SK-N-SH (cell line): ENCODE data around the gene TBC1D5. TPM values are rescaled to one million over a fixed set of nuclear protein-coding genes. Genes with fewer than 3 reads are reported as not detected.

Source experiments
- CTCF ChIA-PET: fragments of 300-600, 350-600 bp; formaldehyde crosslinking; extraction: SDS; loops from one replicate; lab custom pipeline; 2021; lab: Yijun Ruan, JAX
- POLR2A ChIA-PET: fragments of 350-600 bp; sonication (Branson Sonifier 250); formaldehyde crosslinking; extraction: SDS; loops from one replicate; lab custom pipeline; 2020; ENCODE audit warnings: antibody characterized with exemption, inconsistent platforms; lab: Yijun Ruan, JAX
- DNase-seq: peaks from one replicate; pipeline ENCODE4 v3.0.0; 2012
- H2AFZ ChIP-seq: fragments of 200-600 bp; sonication (generic); 2 replicates; pipeline ENCODE4 v1.8.1; 2016; ENCODE audit warnings: antibody characterized with exemption, mild to moderate bottlenecking, low read depth
- H3F3A ChIP-seq: fragments of 200-600 bp; sonication (generic); replicated peaks from 2 replicates; pipeline ENCODE3; 2016; ENCODE audit warnings: antibody characterized with exemption, mild to moderate bottlenecking; ENCODE audit not compliant: insufficient read depth
- H3K27ac ChIP-seq, 2 experiments: fragments of 200-500 bp in 1 of 2; fragments of 200-600 bp in 1 of 2; sonication (Bioruptor generic) in 1 of 2; sonication (generic), shearing (Covaris generic) in 1 of 2; 2 replicates each; pipeline versions ENCODE4 v1.5.1 to v1.6.1; 2014 to 2016; ENCODE audit warnings: low read depth in 2 of 2, inconsistent platforms in 1 of 2, low read length in 1 of 2, mild to moderate bottlenecking in 1 of 2, mixed read lengths in 1 of 2
- H3K27me3 ChIP-seq: fragments of 200-600 bp; sonication (generic), shearing (Covaris generic); 2 replicates; pipeline ENCODE4 v1.6.1; 2016; ENCODE audit warnings: mixed run types; ENCODE audit not compliant: insufficient read depth
- H3K36me3 ChIP-seq, 2 experiments: fragments of 200-500 bp in 1 of 2; fragments of 200-600 bp in 1 of 2; sonication (Bioruptor generic) in 1 of 2; sonication (generic) in 1 of 2; replicated peaks in 1 of 2; 2 replicates each; pipeline versions ENCODE3 to v1.5.1; 2014 to 2016; ENCODE audit warnings: low read length in 1 of 2, mild to moderate bottlenecking in 1 of 2; ENCODE audit not compliant: insufficient read depth in 2 of 2, control insufficient read depth in 1 of 2
- H3K4me1 ChIP-seq, 2 experiments: fragments of 200-500 bp in 1 of 2; fragments of 200-600 bp in 1 of 2; sonication (Bioruptor generic) in 1 of 2; sonication (generic), shearing (Covaris generic) in 1 of 2; 2 replicates each; pipeline versions ENCODE4 v1.5.1 to v1.6.1; 2014 to 2016; ENCODE audit warnings: low read depth in 1 of 2, low read length in 1 of 2, mixed run types in 1 of 2; ENCODE audit not compliant: insufficient read depth in 2 of 2, control insufficient read depth in 1 of 2
- H3K4me2 ChIP-seq: fragments of 200-600 bp; sonication (generic), shearing (Covaris generic); 2 replicates; pipeline ENCODE4 v1.6.1; 2017; ENCODE audit warnings: mixed run types
- H3K4me3 ChIP-seq, 2 experiments: fragments of 200-500 bp in 1 of 2; fragments of 200-600 bp in 1 of 2; sonication (Bioruptor generic) in 1 of 2; sonication (generic), shearing (Covaris generic) in 1 of 2; 2 replicates each; pipeline versions ENCODE4 v1.5.1 to v1.8.1; 2014 to 2016; ENCODE audit warnings: low read depth in 2 of 2, inconsistent platforms in 1 of 2, low read length in 1 of 2, mild to moderate bottlenecking in 1 of 2, mixed read lengths in 1 of 2, moderate library complexity in 1 of 2
- H3K79me2 ChIP-seq: fragments of 200-600 bp; sonication (generic); 2 replicates; pipeline ENCODE4 v1.8.1; 2017; ENCODE audit warnings: mild to moderate bottlenecking; ENCODE audit not compliant: insufficient read depth
- H3K9ac ChIP-seq: fragments of 200-600 bp; sonication (generic); 2 replicates; pipeline ENCODE4 v1.6.1; 2017; ENCODE audit warnings: mixed run types
- H3K9me2 ChIP-seq: fragments of 200-600 bp; sonication (generic); 2 replicates; pipeline ENCODE4 v1.6.1; 2017; ENCODE audit warnings: mixed run types
- H3K9me3 ChIP-seq: fragments of 200-600 bp; sonication (generic); 2 replicates; pipeline ENCODE4 v1.6.1; 2017; ENCODE audit warnings: mixed run types, mild to moderate bottlenecking, moderate library complexity
- H4K20me1 ChIP-seq: fragments of 200-600 bp; sonication (generic); 2 replicates; pipeline ENCODE4 v1.6.1; 2017; ENCODE audit warnings: mild to moderate bottlenecking, mixed run types; ENCODE audit not compliant: insufficient read depth
- CTCF ChIP-seq: fragments of 200-600 bp; sonication (generic); IDR thresholded peaks from 2 replicates; pipeline ENCODE4 v1.6.1; 2017; ENCODE audit warnings: antibody characterized with exemption, mild to moderate bottlenecking, moderate library complexity
- ELF1 ChIP-seq: IDR thresholded peaks from 2 replicates; pipeline ENCODE4 v1.4.0; 2012
- EP300 ChIP-seq, 2 experiments: IDR thresholded peaks; 2 replicates each; pipeline versions ENCODE4 v1.4.0 to v1.6.1; 2012; ENCODE audit warnings: borderline replicate concordance in 1 of 2, low read depth in 1 of 2, low read length in 1 of 2
- EZH2phosphoT487 ChIP-seq: fragments of 200-600 bp; sonication (generic); IDR thresholded peaks from 2 replicates; pipeline ENCODE4 v1.6.1; 2017; ENCODE audit warnings: low read depth, mixed run types, mild to moderate bottlenecking, antibody characterized with exemption, moderate library complexity, borderline replicate concordance
- GABPA ChIP-seq: IDR thresholded peaks from 2 replicates; pipeline ENCODE4 v1.4.0; 2012; ENCODE audit warnings: low read depth, mild to moderate bottlenecking
- GATA2 ChIP-seq: sonication (generic); formaldehyde crosslinking; IDR thresholded peaks from 2 replicates; pipeline ENCODE4 v1.5.0; 2020; ENCODE audit warnings: mild to moderate bottlenecking, missing genetic modification reagents
- MAX ChIP-seq: IDR thresholded peaks from 2 replicates; pipeline ENCODE4 v1.4.0; 2012; ENCODE audit warnings: low read depth
- NRF1 ChIP-seq: IDR thresholded peaks from 2 replicates; pipeline ENCODE4 v1.6.1; 2012; ENCODE audit warnings: low read depth, mild to moderate bottlenecking, low read length
- RAD21 ChIP-seq: IDR thresholded peaks from 2 replicates; pipeline ENCODE4 v1.6.1; 2012; ENCODE audit warnings: mild to moderate bottlenecking, low read length
- RFX5 ChIP-seq: IDR thresholded peaks from 2 replicates; pipeline ENCODE4 v1.6.1; 2012; ENCODE audit warnings: mild to moderate bottlenecking, improper control_type of control experiment, low read length
- RXRA ChIP-seq: IDR thresholded peaks from 2 replicates; pipeline ENCODE4 v1.4.0; 2012; ENCODE audit warnings: low read depth, mild to moderate bottlenecking, borderline replicate concordance
- TEAD4 ChIP-seq: IDR thresholded peaks from 2 replicates; pipeline ENCODE4 v1.4.0; 2012; ENCODE audit warnings: mild to moderate bottlenecking, borderline replicate concordance; ENCODE audit not compliant: insufficient read depth
- YY1 ChIP-seq: IDR thresholded peaks from 2 replicates; pipeline ENCODE4 v1.4.0; 2012; ENCODE audit warnings: low read depth, mild to moderate bottlenecking
- WGBS: methylation state at CpG from one replicate; pipeline ENCODE4 v1.1.6; 2017; ENCODE audit warnings: low lambda C conversion rate; 5-methylcytosine and 5-hydroxymethylcytosine counted together
- polyA plus RNA-seq, 3 experiments: library from polyadenylated mRNA; depleted of rRNA; stranded (reverse); fragments of >200 nt; gene quantifications; 2 replicates each; pipeline ENCODE4 v1.2.3, GENCODE V29; 2012
- TF ChIP-seq, protein P1 (sequence below): IDR thresholded peaks from 2 replicates; pipeline ENCODE4 v1.6.1; 2012; ENCODE audit warnings: mild to moderate bottlenecking, low read depth, low read length, moderate library complexity

Gene TBC1D5
- polyA plus RNA-seq, 1 of the 3 experiments (the other 2 are of a cell fraction) = 19.5 TPM

DNA sequence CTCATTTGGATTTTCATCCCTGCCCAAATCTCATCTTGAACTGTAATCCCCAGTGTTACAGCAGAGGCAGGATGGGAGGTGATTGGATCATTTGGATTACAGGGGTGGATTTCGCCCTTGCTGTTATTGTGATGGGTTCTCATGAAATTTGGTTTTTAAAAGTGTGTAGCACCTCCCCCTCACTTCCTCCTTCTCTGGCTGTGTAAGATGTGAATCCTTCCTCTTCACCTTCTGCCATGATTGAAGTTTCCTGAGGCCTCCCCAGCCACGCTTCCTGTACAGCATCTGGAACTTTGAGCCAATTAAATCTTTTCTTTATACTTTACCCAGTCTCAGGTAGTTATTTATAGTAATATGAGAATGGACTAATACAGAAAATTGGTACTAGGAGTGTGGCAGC is 540.9 kb downstream of the TBC1D5 start:
- ChIA-PET POLR2A (no interaction called here), CTCF (no interaction called here)
- 88% methylated on average over 2 of the region's 2 CpGs for WGBS
- Histone ChIP-seq H3K4me1 (no peaks in the 10 kb centered on the region; a peak in 1 of 4 replicates), H2AFZ (no peak overlapping the region), H3K36me3 (peaks cover 2 to 17% of the 10 kb centered on the region in 2 experiments), H3K4me2 (no peak overlapping the region), H3K9me3 (no peaks in the 10 kb centered on the region), H3K79me2 (no peaks in the 10 kb centered on the region), H3K27me3 (no peaks in the 10 kb centered on the region), H4K20me1 (no peaks in the 10 kb centered on the region), H3K4me3 (no peak overlapping the region), H3K9ac (no peak overlapping the region), H3K27ac (no peak overlapping the region), H3F3A (no peaks in the 10 kb centered on the region), H3K9me2 (no peaks in the 10 kb centered on the region)
- DNase-seq = no peak
- TF ChIP-seq, protein P1, sequence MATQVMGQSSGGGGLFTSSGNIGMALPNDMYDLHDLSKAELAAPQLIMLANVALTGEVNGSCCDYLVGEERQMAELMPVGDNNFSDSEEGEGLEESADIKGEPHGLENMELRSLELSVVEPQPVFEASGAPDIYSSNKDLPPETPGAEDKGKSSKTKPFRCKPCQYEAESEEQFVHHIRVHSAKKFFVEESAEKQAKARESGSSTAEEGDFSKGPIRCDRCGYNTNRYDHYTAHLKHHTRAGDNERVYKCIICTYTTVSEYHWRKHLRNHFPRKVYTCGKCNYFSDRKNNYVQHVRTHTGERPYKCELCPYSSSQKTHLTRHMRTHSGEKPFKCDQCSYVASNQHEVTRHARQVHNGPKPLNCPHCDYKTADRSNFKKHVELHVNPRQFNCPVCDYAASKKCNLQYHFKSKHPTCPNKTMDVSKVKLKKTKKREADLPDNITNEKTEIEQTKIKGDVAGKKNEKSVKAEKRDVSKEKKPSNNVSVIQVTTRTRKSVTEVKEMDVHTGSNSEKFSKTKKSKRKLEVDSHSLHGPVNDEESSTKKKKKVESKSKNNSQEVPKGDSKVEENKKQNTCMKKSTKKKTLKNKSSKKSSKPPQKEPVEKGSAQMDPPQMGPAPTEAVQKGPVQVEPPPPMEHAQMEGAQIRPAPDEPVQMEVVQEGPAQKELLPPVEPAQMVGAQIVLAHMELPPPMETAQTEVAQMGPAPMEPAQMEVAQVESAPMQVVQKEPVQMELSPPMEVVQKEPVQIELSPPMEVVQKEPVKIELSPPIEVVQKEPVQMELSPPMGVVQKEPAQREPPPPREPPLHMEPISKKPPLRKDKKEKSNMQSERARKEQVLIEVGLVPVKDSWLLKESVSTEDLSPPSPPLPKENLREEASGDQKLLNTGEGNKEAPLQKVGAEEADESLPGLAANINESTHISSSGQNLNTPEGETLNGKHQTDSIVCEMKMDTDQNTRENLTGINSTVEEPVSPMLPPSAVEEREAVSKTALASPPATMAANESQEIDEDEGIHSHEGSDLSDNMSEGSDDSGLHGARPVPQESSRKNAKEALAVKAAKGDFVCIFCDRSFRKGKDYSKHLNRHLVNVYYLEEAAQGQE = no peak
- TF ChIP-seq EP300 (IDR thresholded peaks at IDR 0.05; ENCODE audit: borderline replicate concordance in 1 of 2, low read depth in 1 of 2, low read length in 1 of 2) (no peak), RXRA (no peak), MAX (no peak), GATA2 (no peak), RFX5 (no peak), NRF1 (no peak), TEAD4 (no peak), EZH2phosphoT487 (no peak), ELF1 (no peak), YY1 (no peak)

DNA sequence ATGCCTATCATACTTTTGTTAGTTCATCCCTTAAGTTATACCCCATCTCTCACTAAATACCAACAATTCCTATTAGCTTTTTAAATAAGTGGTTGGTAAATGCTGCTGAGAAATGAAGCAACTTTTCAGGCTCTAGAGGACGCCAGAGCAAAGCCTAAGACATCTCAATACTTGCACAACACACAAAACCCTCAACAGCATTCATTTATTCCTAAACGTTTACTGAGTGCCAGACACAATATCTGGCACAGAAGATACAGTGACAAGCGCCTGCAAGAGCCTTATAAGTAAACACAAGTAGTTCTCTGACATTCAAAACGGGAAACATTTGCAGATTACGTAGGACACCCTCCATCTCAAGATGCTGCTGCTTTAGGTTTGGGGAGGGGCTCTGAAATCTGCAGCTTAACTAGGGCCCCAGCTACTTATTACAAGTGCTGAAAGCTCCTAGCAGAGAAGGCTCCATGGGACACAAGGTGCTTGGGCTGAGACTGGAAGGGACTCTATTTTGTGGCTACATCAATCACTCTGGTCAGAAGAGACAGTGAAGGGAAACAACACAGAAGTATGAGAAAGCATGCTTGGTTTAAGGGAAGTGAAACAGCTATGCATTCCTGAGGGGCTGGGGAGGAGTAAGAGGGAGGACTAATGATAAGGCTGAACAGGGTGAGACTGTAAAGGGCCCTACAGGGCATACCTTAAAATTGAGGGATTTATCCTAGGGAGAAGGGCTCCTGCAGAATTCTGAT is 546.4 kb downstream of the TBC1D5 start:
- no peak overlapping the region for H3K4me3 ChIP-seq
- peaks cover 2 to 6% of the 10 kb centered on the region in 2 experiments for H3K36me3 ChIP-seq
- no peaks in the 10 kb centered on the region for H3K79me2 ChIP-seq
- no peaks in the 10 kb centered on the region for H4K20me1 ChIP-seq
- no peak overlapping the region for H2AFZ ChIP-seq
- peaks cover 0 to 3% of the 10 kb centered on the region in 2 experiments; a peak in 1 of 4 replicates for H3K4me1 ChIP-seq
- H3F3A ChIP-seq = no peaks in the 10 kb centered on the region
- 79% methylated on average over 5 of the region's 5 CpGs for WGBS
- ChIA-PET POLR2A (no interaction called here), CTCF (interaction anchor here (0.6 to 1.3 kb wide), 3 partner anchors 36 to 912 kb away, joined by 3 read pairs; no protein-coding TSS in a partner anchor)
- no peak overlapping the region for H3K9ac ChIP-seq
- H3K9me3 ChIP-seq = no peaks in the 10 kb centered on the region
- no peak overlapping the region for H3K4me2 ChIP-seq
- DNase-seq = no peak
- no peak for TF ChIP-seq GABPA
- TF ChIP-seq RAD21 = peak; percentile 34
- TF ChIP-seq CTCF = 0 out of 2 replicates have a peak, but pooled peaks have one; percentile 12
- no peaks in the 10 kb centered on the region for H3K27me3 ChIP-seq
- H3K27ac ChIP-seq = no peak overlapping the region
- H3K9me2 ChIP-seq = no peaks in the 10 kb centered on the region
